Panc1 (cell line): ENCODE measurements around the gene RAB40B. TPM values are rescaled to one million over a fixed set of nuclear protein-coding genes. Genes with fewer than 3 reads are reported as not detected.
A peak's percentile ranks its signal among the peaks of the same experiment; 100 is the strongest.

Experiments
- ATAC-seq: fragments of 200-7000 bp; cut with Tn5 transposase; 2 replicates; pipeline ENCODE4 v1.9.1; 2020; ENCODE audit warnings: mild to moderate bottlenecking, moderate library complexity
- BruUV-seq: library from RNA; stranded (reverse); fragments of 400-500 nt; replicated peaks from 2 replicates; lab custom pipeline; 2021; lab: Mats Ljungman, UMichigan
- CTCF ChIA-PET: fragments of 300-600 bp; sonication (Branson Sonifier 250); formaldehyde crosslinking; loops from one replicate; lab custom pipeline; 2022; ENCODE audit warnings: antibody characterized with exemption; lab: Charles Lee
- POLR2A ChIA-PET: fragments of 300-600 bp; sonication (Branson Sonifier 250); formaldehyde crosslinking; loops from one replicate; lab custom pipeline; 2022; ENCODE audit warnings: antibody characterized with exemption; lab: Charles Lee
- DNase-seq: peaks from one replicate; pipeline ENCODE4 v3.0.0-alpha.2; 2010; ENCODE audit warnings: low read depth, low spot score
- H3K27ac ChIP-seq: 2 replicates; pipeline ENCODE4 v1.5.1; 2011; ENCODE audit warnings: mild to moderate bottlenecking, low read length, inconsistent platforms
- H3K27me3 ChIP-seq: fragments of 200-500 bp; sonication (Bioruptor generic); 2 replicates; pipeline ENCODE4 v1.6.0; 2014; ENCODE audit warnings: low read length, inconsistent platforms; ENCODE audit not compliant: control insufficient read depth, insufficient read depth
- H3K36me3 ChIP-seq: fragments of 200-500 bp; sonication (Bioruptor generic); 2 replicates; pipeline ENCODE4 v1.5.1; 2014; ENCODE audit warnings: inconsistent platforms, mild to moderate bottlenecking, low read length, moderate library complexity; ENCODE audit not compliant: control insufficient read depth, insufficient read depth
- H3K4me1 ChIP-seq: 2 replicates; pipeline ENCODE4 v1.5.1; 2011; ENCODE audit warnings: inconsistent platforms, mild to moderate bottlenecking, low read length, moderate library complexity; ENCODE audit not compliant: control insufficient read depth, insufficient read depth
- H3K4me3 ChIP-seq, 2 experiments: 2 replicates each; pipeline ENCODE4 v1.5.1; 2011 to 2012; ENCODE audit warnings: low read depth in 2 of 2, low read length in 2 of 2, mild to moderate bottlenecking in 2 of 2, inconsistent platforms in 1 of 2, moderate library complexity in 1 of 2
- H3K9me3 ChIP-seq: fragments of 200-500 bp; sonication (Bioruptor generic); 2 replicates; pipeline ENCODE4 v1.5.1; 2014; ENCODE audit warnings: low read depth, mild to moderate bottlenecking, inconsistent platforms, low read length, moderate library complexity; ENCODE audit not compliant: control insufficient read depth, insufficient read depth
- CTCF ChIP-seq: fragments of 450-650 bp; IDR thresholded peaks from 2 replicates; pipeline ENCODE4 v1.5.1; 2017; ENCODE audit warnings: mild to moderate bottlenecking
- POLR2AphosphoS5 ChIP-seq: IDR thresholded peaks from 2 replicates; pipeline ENCODE4 v1.6.1; 2012; ENCODE audit warnings: mild to moderate bottlenecking, low read depth, low read length, moderate library complexity
- REST ChIP-seq, 2 experiments: IDR thresholded peaks; 2 replicates each; pipeline ENCODE4 v1.6.1; 2011 to 2012; ENCODE audit warnings: low read depth in 2 of 2, control low read depth in 1 of 2, low read length in 1 of 2, mild to moderate bottlenecking in 1 of 2, moderate library complexity in 1 of 2; ENCODE audit not compliant: insufficient read depth in 1 of 2
- SIN3A ChIP-seq: IDR thresholded peaks from 2 replicates; pipeline ENCODE4 v1.6.1; 2012; ENCODE audit warnings: low read depth, mild to moderate bottlenecking, low read length, moderate library complexity, borderline replicate concordance; ENCODE audit not compliant: insufficient read depth
- TCF7L2 ChIP-seq: IDR thresholded peaks from 2 replicates; pipeline ENCODE4 v1.6.1; 2011; ENCODE audit warnings: mild to moderate bottlenecking, low read depth, low read length, inconsistent platforms
- in situ Hi-C: cut with HindIII; loops from 2 replicates; pipeline ENCODE4 v1.10.0; 2016; ENCODE audit warnings: low sequenced_read_pairs, low pct_unique_long_range_greater_than_20kb
- intact Hi-C: fragments of 100-400 bp; cut with micrococcal nuclease; formaldehyde crosslinking; loops from one replicate; pipeline ENCODE4 v1.10.0; 2022; ENCODE audit not compliant: unreplicated experiment
- total RNA-seq: library from RNA; stranded (reverse); gene quantifications from one replicate; pipeline ENCODE4 v1.2.1, GENCODE V29; 2021; ENCODE audit not compliant: unreplicated experiment

RAB40B gene
- total RNA-seq, 1 experiment from 2014 or later = 7.1 TPM

GRCh38 chr17:82661717-82662683 is 36.5 kb downstream of the RAB40B start:
- Histone ChIP-seq H3K4me3 (no peak overlapping the region), H3K4me1 (no peaks in the 10 kb centered on the region), H3K27me3 (no peaks in the 10 kb centered on the region), H3K27ac (no peak overlapping the region), H3K9me3 (no peaks in the 10 kb centered on the region), H3K36me3 (no peaks in the 10 kb centered on the region)
- peak; percentile 14; the same call in 1 of the 2 replicates for ATAC-seq
- in situ Hi-C loops (no loop called here), intact Hi-C loops (no loop called here)
- no peak for DNase-seq
- ChIA-PET POLR2A (no interaction called here), CTCF (no interaction called here)
- no TSS peak for BruUV-seq
- TF ChIP-seq TCF7L2 = no peak
- TF ChIP-seq SIN3A = no peak
- no peak for TF ChIP-seq POLR2AphosphoS5
- no peak for TF ChIP-seq REST (IDR thresholded peaks at IDR 0.05; ENCODE audit: insufficient read depth in 1 of 2, low read depth in 2 of 2, low read length in 1 of 2)
- no peak for TF ChIP-seq CTCF

DNA sequence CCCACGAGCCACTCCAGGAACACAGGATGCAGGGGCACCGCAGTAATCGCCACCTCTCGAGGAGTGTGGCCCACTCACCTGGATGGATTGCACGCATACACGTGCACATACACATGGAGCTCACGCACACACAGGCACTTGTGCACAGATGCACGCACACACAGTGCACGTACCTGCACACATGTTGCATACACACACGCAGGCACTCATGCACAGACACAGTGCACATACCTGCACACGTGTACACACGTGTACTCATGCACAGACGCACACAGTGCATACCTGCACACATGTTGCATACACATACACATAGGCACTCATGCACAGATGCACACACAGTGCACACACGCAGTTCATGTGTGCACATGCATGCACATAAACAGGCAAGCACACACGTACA is 38.6 kb downstream of the RAB40B start:
- Histone ChIP-seq H3K27ac (no peak overlapping the region), H3K9me3 (no peaks in the 10 kb centered on the region), H3K4me3 (no peak overlapping the region), H3K4me1 (peaks cover 4% of the 10 kb centered on the region), H3K36me3 (no peaks in the 10 kb centered on the region), H3K27me3 (no peaks in the 10 kb centered on the region)
- intact Hi-C loops (no loop called here), in situ Hi-C loops (no loop called here)
- TF ChIP-seq REST (IDR thresholded peaks at IDR 0.05; ENCODE audit: insufficient read depth in 1 of 2, low read depth in 2 of 2, low read length in 1 of 2) (no peak), TCF7L2 (no peak), POLR2AphosphoS5 (no peak), SIN3A (no peak)
- ChIA-PET POLR2A (no interaction called here), CTCF (no interaction called here)
- ATAC-seq (no peak), DNase-seq (no peak)
- BruUV-seq = no TSS peak
